Measurements from ENCODE around the gene IRF8.

Gene IRF8

DNA sequence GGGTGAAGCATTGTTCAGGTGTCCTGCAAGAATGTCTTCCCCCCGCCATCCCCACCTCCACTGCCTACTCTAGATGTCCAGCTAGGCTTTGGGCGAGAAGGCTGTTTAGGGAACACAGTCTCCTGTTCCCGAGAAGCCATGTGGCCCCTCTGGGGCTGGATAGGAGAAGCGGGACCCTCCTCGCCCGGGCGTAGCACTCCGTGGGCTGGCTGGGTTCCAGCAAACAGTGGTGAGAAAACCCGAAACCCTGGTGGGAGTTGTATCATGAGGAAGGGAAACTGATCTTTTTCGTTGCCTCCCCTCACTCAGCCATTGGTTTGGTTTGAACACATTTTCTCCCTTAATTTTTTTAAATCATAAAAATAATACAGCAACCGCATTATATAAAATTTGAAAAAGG, 56.6 kb downstream of the IRF8 start:
- H3K4me2 ChIP-seq (ENCODE audit: insufficient read depth, low read length): no peak overlapping the region
- no peak overlapping the region for H3K4me3 ChIP-seq (ENCODE audit: low read depth in 1 of 2, low read length in 2 of 2)
- ATAC-seq (ENCODE audit: insufficient read depth, low read depth) (no peak), DNase-seq (no peak)
- no peaks in the 10 kb centered on the region for H4K20me1 ChIP-seq (ENCODE audit: insufficient read depth, low read length)
- H3K9ac ChIP-seq (ENCODE audit: low read depth, low read length): no peak overlapping the region
- no peaks in the 10 kb centered on the region for H3K79me2 ChIP-seq (ENCODE audit: insufficient read depth, low read length)
- H2AFZ ChIP-seq (ENCODE audit: low read depth, low read length): no peak overlapping the region
- no peak overlapping the region for H3K27ac ChIP-seq (ENCODE audit: low read length)
- no peak for TF ChIP-seq EZH2 (IDR thresholded peaks at IDR 0.05; ENCODE audit: borderline replicate concordance, low read depth, low read length, severe bottlenecking)
- TF ChIP-seq, protein P1, sequence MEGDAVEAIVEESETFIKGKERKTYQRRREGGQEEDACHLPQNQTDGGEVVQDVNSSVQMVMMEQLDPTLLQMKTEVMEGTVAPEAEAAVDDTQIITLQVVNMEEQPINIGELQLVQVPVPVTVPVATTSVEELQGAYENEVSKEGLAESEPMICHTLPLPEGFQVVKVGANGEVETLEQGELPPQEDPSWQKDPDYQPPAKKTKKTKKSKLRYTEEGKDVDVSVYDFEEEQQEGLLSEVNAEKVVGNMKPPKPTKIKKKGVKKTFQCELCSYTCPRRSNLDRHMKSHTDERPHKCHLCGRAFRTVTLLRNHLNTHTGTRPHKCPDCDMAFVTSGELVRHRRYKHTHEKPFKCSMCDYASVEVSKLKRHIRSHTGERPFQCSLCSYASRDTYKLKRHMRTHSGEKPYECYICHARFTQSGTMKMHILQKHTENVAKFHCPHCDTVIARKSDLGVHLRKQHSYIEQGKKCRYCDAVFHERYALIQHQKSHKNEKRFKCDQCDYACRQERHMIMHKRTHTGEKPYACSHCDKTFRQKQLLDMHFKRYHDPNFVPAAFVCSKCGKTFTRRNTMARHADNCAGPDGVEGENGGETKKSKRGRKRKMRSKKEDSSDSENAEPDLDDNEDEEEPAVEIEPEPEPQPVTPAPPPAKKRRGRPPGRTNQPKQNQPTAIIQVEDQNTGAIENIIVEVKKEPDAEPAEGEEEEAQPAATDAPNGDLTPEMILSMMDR (IDR thresholded peaks at IDR 0.05; ENCODE audit: borderline replicate concordance, extremely low read depth, low read length, poor library complexity, severe bottlenecking): no peak
- H3K4me1 ChIP-seq (ENCODE audit: insufficient read depth, low read length): no peaks in the 10 kb centered on the region
- no peaks in the 10 kb centered on the region for H3K36me3 ChIP-seq (ENCODE audit: insufficient read depth, low read length)
- peaks cover 2% of the 10 kb centered on the region for H3K27me3 ChIP-seq (ENCODE audit: insufficient read depth, low read length, poor library complexity)
- no peaks in the 10 kb centered on the region for H3K9me3 ChIP-seq (ENCODE audit: insufficient read depth, low read length, severe bottlenecking)

GRCh38 chr16:85956426-85956825, 57.5 kb downstream of the IRF8 start:
- no peaks in the 10 kb centered on the region for H3K9me3 ChIP-seq (ENCODE audit: insufficient read depth, low read length, severe bottlenecking)
- no peak for DNase-seq
- no peak for ATAC-seq (ENCODE audit: insufficient read depth, low read depth)
- no peak overlapping the region for H3K9ac ChIP-seq (ENCODE audit: low read depth, low read length)
- no peak overlapping the region for H3K4me3 ChIP-seq (ENCODE audit: low read depth in 1 of 2, low read length in 2 of 2)
- no peaks in the 10 kb centered on the region for H4K20me1 ChIP-seq (ENCODE audit: insufficient read depth, low read length)
- H3K36me3 ChIP-seq (ENCODE audit: insufficient read depth, low read length): no peaks in the 10 kb centered on the region
- no peaks in the 10 kb centered on the region for H3K4me1 ChIP-seq (ENCODE audit: insufficient read depth, low read length)
- no peaks in the 10 kb centered on the region for H3K27me3 ChIP-seq (ENCODE audit: insufficient read depth, low read length, poor library complexity)
- TF ChIP-seq EZH2 (IDR thresholded peaks at IDR 0.05; ENCODE audit: borderline replicate concordance, low read depth, low read length, severe bottlenecking): no peak
- TF ChIP-seq, protein P1 (IDR thresholded peaks at IDR 0.05; ENCODE audit: borderline replicate concordance, extremely low read depth, low read length, poor library complexity, severe bottlenecking): no peak
- H3K79me2 ChIP-seq (ENCODE audit: insufficient read depth, low read length): no peaks in the 10 kb centered on the region
- no peak overlapping the region for H3K27ac ChIP-seq (ENCODE audit: low read length)
- H3K4me2 ChIP-seq (ENCODE audit: insufficient read depth, low read length): no peak overlapping the region
- no peak overlapping the region for H2AFZ ChIP-seq (ENCODE audit: low read depth, low read length)

GRCh38 chr16:85958731-85959130, 59.8 kb downstream of the IRF8 start:
- Histone ChIP-seq H3K36me3 (ENCODE audit: insufficient read depth, low read length) (no peaks in the 10 kb centered on the region), H3K4me2 (ENCODE audit: insufficient read depth, low read length) (no peak overlapping the region), H3K9me3 (ENCODE audit: insufficient read depth, low read length, severe bottlenecking) (no peaks in the 10 kb centered on the region), H4K20me1 (ENCODE audit: insufficient read depth, low read length) (no peaks in the 10 kb centered on the region), H3K9ac (ENCODE audit: low read depth, low read length) (no peak overlapping the region), H3K27me3 (ENCODE audit: insufficient read depth, low read length, poor library complexity) (no peaks in the 10 kb centered on the region), H3K79me2 (ENCODE audit: insufficient read depth, low read length) (no peaks in the 10 kb centered on the region), H3K27ac (ENCODE audit: low read length) (no peak overlapping the region), H3K4me3 (ENCODE audit: low read depth in 1 of 2, low read length in 2 of 2) (no peak overlapping the region), H3K4me1 (ENCODE audit: insufficient read depth, low read length) (no peaks in the 10 kb centered on the region), H2AFZ (ENCODE audit: low read depth, low read length) (no peak overlapping the region)
- DNase-seq: no peak
- no peak for ATAC-seq (ENCODE audit: insufficient read depth, low read depth)
- TF ChIP-seq, protein P1 (IDR thresholded peaks at IDR 0.05; ENCODE audit: borderline replicate concordance, extremely low read depth, low read length, poor library complexity, severe bottlenecking): no peak
- no peak for TF ChIP-seq EZH2 (IDR thresholded peaks at IDR 0.05; ENCODE audit: borderline replicate concordance, low read depth, low read length, severe bottlenecking)

DNA sequence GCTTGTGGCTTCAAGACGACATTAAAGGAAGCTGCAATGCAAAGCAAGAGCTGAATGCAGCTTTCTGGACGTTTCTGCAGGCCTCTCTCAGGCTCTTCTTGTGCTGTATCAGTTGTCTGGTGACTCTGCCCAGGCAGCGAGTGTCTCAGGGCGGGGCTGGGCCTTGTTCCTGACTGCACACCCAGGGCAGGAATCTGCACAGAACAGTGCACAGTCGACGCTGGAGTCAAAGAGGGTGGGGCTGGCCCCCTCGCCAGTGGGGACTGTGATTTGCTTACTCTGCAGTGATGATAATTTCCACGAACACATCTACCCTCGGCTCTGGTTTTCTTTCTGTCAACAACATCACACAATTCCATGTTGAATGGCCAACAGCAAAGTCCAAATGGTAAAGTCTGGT, 60.7 kb downstream of the IRF8 start:
- ATAC-seq (ENCODE audit: insufficient read depth, low read depth): no peak
- Histone ChIP-seq H3K4me2 (ENCODE audit: insufficient read depth, low read length) (no peak overlapping the region), H3K4me3 (ENCODE audit: low read depth in 1 of 2, low read length in 2 of 2) (no peak overlapping the region), H4K20me1 (ENCODE audit: insufficient read depth, low read length) (no peaks in the 10 kb centered on the region), H3K79me2 (ENCODE audit: insufficient read depth, low read length) (no peaks in the 10 kb centered on the region), H3K9me3 (ENCODE audit: insufficient read depth, low read length, severe bottlenecking) (no peaks in the 10 kb centered on the region), H3K36me3 (ENCODE audit: insufficient read depth, low read length) (no peaks in the 10 kb centered on the region), H2AFZ (ENCODE audit: low read depth, low read length) (no peak overlapping the region), H3K27ac (ENCODE audit: low read length) (no peak overlapping the region), H3K27me3 (ENCODE audit: insufficient read depth, low read length, poor library complexity) (no peaks in the 10 kb centered on the region), H3K4me1 (ENCODE audit: insufficient read depth, low read length) (no peaks in the 10 kb centered on the region), H3K9ac (ENCODE audit: low read depth, low read length) (no peak overlapping the region)
- DNase-seq: no peak
- TF ChIP-seq, protein P1 (IDR thresholded peaks at IDR 0.05; ENCODE audit: borderline replicate concordance, extremely low read depth, low read length, poor library complexity, severe bottlenecking): no peak
- TF ChIP-seq EZH2 (IDR thresholded peaks at IDR 0.05; ENCODE audit: borderline replicate concordance, low read depth, low read length, severe bottlenecking): no peak
